HG03575 (cell line): ENCODE data around the gene FAM50A.
"Not testable (repeated sequence)": the region's sequence is repeated elsewhere in the genome, so short reads cannot be mapped to it uniquely, and the experiment has no call there.

Experiments used
- ATAC-seq: cut with Tn5 transposase; IDR thresholded peaks from one replicate; pipeline ENCODE4 v1.9.1; 2021; ENCODE audit not compliant: unreplicated experiment, insufficient number of reproducible peaks, low FRiP score; ENCODE audit errors: extremely low read depth

FAM50A gene

GRCh38 chrX:154490414-154491083, 46.6 kb downstream of the FAM50A start, which contains the start of gene SLC10A3:
SLC10A3 (minus strand) TSS chrX:154490629; CDS start chrX:154488940, 1,689 bp downstream.
- ATAC-seq: peak; percentile 33

GRCh38 chrX:154494715-154495114, 50.8 kb downstream of the FAM50A start:
- no peak for ATAC-seq

GRCh38 chrX:154495472-154495922, 51.6 kb downstream of the FAM50A start:
- ATAC-seq: no peak

GRCh38 chrX:154496591-154497137, 52.7 kb downstream of the FAM50A start:
- not testable (repeated sequence) for ATAC-seq
